Prostate gland (tissue), 2 donors: ENCODE data around the gene CADPS.

Experiments used
- POLR2A ChIP-seq: fragments of 450-650 bp; IDR thresholded peaks from one replicate; pipeline ENCODE4 v1.6.1; 2016; ENCODE audit warnings: antibody characterized with exemption, mild to moderate bottlenecking
- POLR2AphosphoS5 ChIP-seq: sonication (generic); formaldehyde crosslinking; IDR thresholded peaks from one replicate; pipeline ENCODE4 v1.6.1; 2017; ENCODE audit warnings: antibody characterized with exemption
- TF ChIP-seq, protein P1 (sequence below), 4 experiments: fragments of 200-600 bp in 2 of 4; fragments of 450-650 bp in 2 of 4; sonication (generic) in 2 of 4; IDR thresholded peaks; 1 replicate in 3 of 4; 2 replicates in 1 of 4; pipeline ENCODE4 v1.5.1; 2016 to 2019; ENCODE audit warnings: antibody characterized with exemption in 4 of 4, mild to moderate bottlenecking in 2 of 4, moderate library complexity in 2 of 4

DNA sequence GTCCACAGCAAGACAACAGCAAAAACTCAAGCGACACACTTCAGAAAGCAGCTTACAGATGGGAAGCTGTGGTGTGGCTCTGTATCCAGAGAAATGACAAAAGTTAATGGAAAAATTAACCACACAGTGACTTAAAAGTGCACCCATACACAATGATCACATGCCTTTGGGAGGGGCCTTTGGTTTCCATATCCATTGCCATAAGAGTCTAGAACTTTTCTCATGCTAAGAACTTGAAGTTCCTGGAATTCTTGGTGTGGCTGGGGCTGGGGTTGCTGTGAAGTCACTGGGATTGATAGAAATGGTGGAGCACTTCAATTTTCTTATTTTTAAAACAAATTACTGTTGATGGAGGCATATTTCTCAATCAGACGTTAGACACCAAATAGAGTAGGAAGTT, 393.3 kb downstream of the CADPS start:
- TF ChIP-seq, protein P1, sequence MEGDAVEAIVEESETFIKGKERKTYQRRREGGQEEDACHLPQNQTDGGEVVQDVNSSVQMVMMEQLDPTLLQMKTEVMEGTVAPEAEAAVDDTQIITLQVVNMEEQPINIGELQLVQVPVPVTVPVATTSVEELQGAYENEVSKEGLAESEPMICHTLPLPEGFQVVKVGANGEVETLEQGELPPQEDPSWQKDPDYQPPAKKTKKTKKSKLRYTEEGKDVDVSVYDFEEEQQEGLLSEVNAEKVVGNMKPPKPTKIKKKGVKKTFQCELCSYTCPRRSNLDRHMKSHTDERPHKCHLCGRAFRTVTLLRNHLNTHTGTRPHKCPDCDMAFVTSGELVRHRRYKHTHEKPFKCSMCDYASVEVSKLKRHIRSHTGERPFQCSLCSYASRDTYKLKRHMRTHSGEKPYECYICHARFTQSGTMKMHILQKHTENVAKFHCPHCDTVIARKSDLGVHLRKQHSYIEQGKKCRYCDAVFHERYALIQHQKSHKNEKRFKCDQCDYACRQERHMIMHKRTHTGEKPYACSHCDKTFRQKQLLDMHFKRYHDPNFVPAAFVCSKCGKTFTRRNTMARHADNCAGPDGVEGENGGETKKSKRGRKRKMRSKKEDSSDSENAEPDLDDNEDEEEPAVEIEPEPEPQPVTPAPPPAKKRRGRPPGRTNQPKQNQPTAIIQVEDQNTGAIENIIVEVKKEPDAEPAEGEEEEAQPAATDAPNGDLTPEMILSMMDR (IDR thresholded peaks at IDR 0.05) = no peak
- no peak for TF ChIP-seq POLR2AphosphoS5
- no peak for TF ChIP-seq POLR2A
